ENCODE results near the gene ONECUT1.

Gene ONECUT1

GRCh38 chr15:52749258-52749657, 40.9 kb downstream of the ONECUT1 start:
- no peaks in the 10 kb centered on the region for H3K9me3 ChIP-seq (ENCODE audit: low read length)
- H3K4me1 ChIP-seq (ENCODE audit: insufficient read depth, low read length): peaks cover 4% of the 10 kb centered on the region
- H3K4me3 ChIP-seq (ENCODE audit: low read length): no peak overlapping the region
- H2AFZ ChIP-seq (ENCODE audit: low read depth, low read length): no peak overlapping the region
- H3K36me3 ChIP-seq (ENCODE audit: insufficient read depth, low read length): no peaks in the 10 kb centered on the region
- no peaks in the 10 kb centered on the region for H3K27me3 ChIP-seq (ENCODE audit: insufficient read depth, low read length)

- no peaks in the 10 kb centered on the region for H3K27me3 ChIP-seq (ENCODE audit: insufficient read depth, low read length)
Observed at GRCh38 chr15:52746162-52746757, 43.9 kb downstream of the ONECUT1 start.

DNA sequence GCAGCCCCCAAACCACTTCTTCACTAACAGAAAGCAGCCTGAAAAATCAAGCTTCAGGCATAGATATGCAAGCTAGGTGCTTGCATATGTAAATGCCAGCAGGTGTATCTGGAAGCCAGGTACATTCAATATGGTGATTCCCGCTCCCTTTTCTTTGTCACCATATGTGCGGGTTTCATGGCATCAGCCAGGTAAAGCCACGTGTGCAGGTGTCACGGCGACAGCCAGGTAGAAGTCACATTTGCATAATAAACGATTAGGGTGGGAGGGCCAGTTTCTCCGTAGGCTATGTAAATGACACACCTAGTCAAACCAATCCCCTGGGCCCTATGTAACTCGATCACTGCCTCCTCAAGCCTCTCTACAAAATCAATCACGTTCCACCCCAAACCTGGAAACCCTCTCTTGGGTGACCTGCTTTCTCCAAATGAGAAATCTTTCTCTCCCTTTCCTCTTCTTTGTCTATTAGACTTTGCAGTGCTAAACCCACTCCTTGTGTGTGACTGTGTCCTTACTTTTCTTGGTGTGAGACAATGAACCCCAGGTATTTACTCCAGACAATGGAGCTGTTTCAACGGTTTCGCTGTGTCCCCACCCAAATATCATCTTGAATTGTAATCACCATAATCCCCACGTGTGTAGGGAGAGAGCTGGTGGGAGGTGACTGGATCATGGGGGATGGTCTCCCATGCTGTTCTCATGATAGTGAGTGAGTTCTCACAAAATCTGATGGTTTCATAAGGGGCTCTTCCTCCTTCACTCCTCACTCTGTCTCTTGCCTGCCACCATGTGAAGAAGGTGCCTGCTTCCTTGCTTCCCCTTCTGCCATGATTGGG, 44.6 kb downstream of the ONECUT1 start:
- Histone ChIP-seq H3K9me3 (ENCODE audit: low read length) (no peaks in the 10 kb centered on the region), H3K36me3 (ENCODE audit: insufficient read depth, low read length) (no peaks in the 10 kb centered on the region), H3K4me3 (ENCODE audit: low read length) (no peak overlapping the region)

More at GRCh38 chr15:52746162-52746757, 43.9 kb downstream of the ONECUT1 start:
- no peaks in the 10 kb centered on the region for H3K36me3 ChIP-seq (ENCODE audit: insufficient read depth, low read length)
- no peaks in the 10 kb centered on the region for H3K4me1 ChIP-seq (ENCODE audit: insufficient read depth, low read length)
- no peak overlapping the region for H3K4me3 ChIP-seq (ENCODE audit: low read length)
- no peaks in the 10 kb centered on the region for H3K9me3 ChIP-seq (ENCODE audit: low read length)
- H2AFZ ChIP-seq (ENCODE audit: low read depth, low read length): no peak overlapping the region

DNA sequence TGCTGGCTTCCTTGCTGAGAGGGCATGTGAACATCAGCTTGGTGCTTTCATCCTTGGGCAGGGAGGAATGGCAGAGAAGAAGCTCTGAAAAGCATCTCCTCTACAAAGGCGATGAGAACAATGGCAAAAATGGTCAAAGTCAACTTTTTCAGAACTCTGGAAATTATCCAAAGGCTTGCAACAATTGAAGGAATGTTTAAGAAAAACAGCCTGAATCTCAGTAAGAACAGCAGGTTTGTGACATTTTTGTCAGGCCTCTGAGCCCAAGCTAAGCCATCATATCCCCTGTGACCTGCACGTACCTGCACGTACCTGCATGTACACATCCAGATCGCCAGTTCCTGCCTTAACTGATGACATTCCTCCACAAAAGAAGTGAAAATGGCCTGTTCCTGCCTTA, 51.8 kb downstream of the ONECUT1 start:
- Histone ChIP-seq H3K36me3 (ENCODE audit: insufficient read depth, low read length) (no peaks in the 10 kb centered on the region), H3K4me1 (ENCODE audit: insufficient read depth, low read length) (no peaks in the 10 kb centered on the region), H3K9me3 (ENCODE audit: low read length) (no peaks in the 10 kb centered on the region), H3K4me3 (ENCODE audit: low read length) (no peak overlapping the region), H3K27me3 (ENCODE audit: insufficient read depth, low read length) (no peaks in the 10 kb centered on the region), H2AFZ (ENCODE audit: low read depth, low read length) (no peak overlapping the region)

More for the DNA sequence above, 44.6 kb downstream of the ONECUT1 start:
- Histone ChIP-seq H2AFZ (ENCODE audit: low read depth, low read length) (no peak overlapping the region), H3K27me3 (ENCODE audit: insufficient read depth, low read length) (no peaks in the 10 kb centered on the region), H3K4me1 (ENCODE audit: insufficient read depth, low read length) (no peaks in the 10 kb centered on the region)

- H2AFZ ChIP-seq (ENCODE audit: low read depth, low read length): no peak overlapping the region
- no peaks in the 10 kb centered on the region for H3K4me1 ChIP-seq (ENCODE audit: insufficient read depth, low read length)
- no peaks in the 10 kb centered on the region for H3K27me3 ChIP-seq (ENCODE audit: insufficient read depth, low read length)
- H3K4me3 ChIP-seq (ENCODE audit: low read length): no peak overlapping the region
- H3K36me3 ChIP-seq (ENCODE audit: insufficient read depth, low read length): no peaks in the 10 kb centered on the region
- no peaks in the 10 kb centered on the region for H3K9me3 ChIP-seq (ENCODE audit: low read length)
Observed at GRCh38 chr15:52737720-52738119, 52.4 kb downstream of the ONECUT1 start.

- Histone ChIP-seq H3K27me3 (ENCODE audit: insufficient read depth, low read length) (no peaks in the 10 kb centered on the region), H3K36me3 (ENCODE audit: insufficient read depth, low read length) (no peaks in the 10 kb centered on the region), H2AFZ (ENCODE audit: low read depth, low read length) (no peak overlapping the region), H3K4me1 (ENCODE audit: insufficient read depth, low read length) (no peaks in the 10 kb centered on the region), H3K9me3 (ENCODE audit: low read length) (no peaks in the 10 kb centered on the region), H3K4me3 (ENCODE audit: low read length) (no peak overlapping the region)
Observed at GRCh38 chr15:52735231-52736089, 54.7 kb downstream of the ONECUT1 start.

DNA sequence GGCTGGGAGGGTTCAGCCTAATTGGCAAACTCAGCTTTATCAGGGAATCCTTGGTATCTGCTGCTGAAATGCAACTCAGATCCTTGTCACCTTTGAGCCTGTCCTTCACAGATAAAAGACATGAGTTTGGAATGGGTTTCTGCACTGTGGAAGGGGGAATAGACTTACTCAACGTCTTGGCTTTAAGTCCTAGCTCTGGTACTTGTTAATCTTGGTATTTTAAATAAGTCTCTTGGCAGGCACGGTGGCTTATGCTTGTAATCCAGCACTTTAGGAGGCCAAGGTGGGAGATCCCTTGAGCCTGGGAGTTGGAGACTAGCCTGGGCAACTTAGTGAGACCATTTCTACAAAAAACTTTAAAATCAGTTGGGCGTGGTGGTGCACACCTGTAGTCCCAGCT, 55.8 kb downstream of the ONECUT1 start:
- no peaks in the 10 kb centered on the region for H3K4me1 ChIP-seq (ENCODE audit: insufficient read depth, low read length)
- H2AFZ ChIP-seq (ENCODE audit: low read depth, low read length): no peak overlapping the region
- no peaks in the 10 kb centered on the region for H3K36me3 ChIP-seq (ENCODE audit: insufficient read depth, low read length)
- H3K9me3 ChIP-seq (ENCODE audit: low read length): no peaks in the 10 kb centered on the region
- H3K4me3 ChIP-seq (ENCODE audit: low read length): no peak overlapping the region
- H3K27me3 ChIP-seq (ENCODE audit: insufficient read depth, low read length): no peaks in the 10 kb centered on the region

DNA sequence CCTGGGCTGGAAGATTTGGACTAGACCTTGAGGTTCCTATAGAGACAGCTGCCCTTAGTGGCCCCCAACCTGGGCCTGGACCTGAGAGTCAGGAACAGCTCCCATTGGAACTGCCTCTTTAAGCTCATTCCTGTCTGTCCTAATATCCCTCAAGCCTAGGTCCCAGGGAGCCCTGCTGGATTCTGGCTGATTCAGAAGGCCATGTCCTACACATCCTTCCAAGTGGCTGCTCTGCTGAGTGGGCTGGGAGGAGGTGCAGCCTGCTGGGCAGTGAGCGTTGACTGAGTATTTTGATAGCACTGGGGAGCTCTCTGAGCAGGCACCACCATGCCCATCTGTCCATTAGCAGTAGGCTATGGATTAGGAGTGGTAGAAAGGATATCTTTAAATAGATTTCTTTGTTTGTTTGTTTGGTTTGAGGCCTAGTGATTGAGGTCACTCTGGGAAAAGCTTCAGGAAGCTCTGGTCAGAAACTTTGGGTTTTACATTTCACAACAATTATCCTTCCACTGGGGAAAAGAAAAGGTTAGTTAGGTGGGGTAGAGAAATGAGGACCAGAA, 56.4 kb downstream of the ONECUT1 start:
- Histone ChIP-seq H3K9me3 (ENCODE audit: low read length) (no peaks in the 10 kb centered on the region), H3K36me3 (ENCODE audit: insufficient read depth, low read length) (no peaks in the 10 kb centered on the region), H3K4me1 (ENCODE audit: insufficient read depth, low read length) (no peaks in the 10 kb centered on the region), H2AFZ (ENCODE audit: low read depth, low read length) (no peak overlapping the region), H3K27me3 (ENCODE audit: insufficient read depth, low read length) (no peaks in the 10 kb centered on the region), H3K4me3 (ENCODE audit: low read length) (no peak overlapping the region)

GRCh38 chr15:52733088-52733487, 57.0 kb downstream of the ONECUT1 start:
- Histone ChIP-seq H3K9me3 (ENCODE audit: low read length) (no peaks in the 10 kb centered on the region), H3K4me3 (ENCODE audit: low read length) (no peak overlapping the region), H3K36me3 (ENCODE audit: insufficient read depth, low read length) (no peaks in the 10 kb centered on the region), H3K4me1 (ENCODE audit: insufficient read depth, low read length) (no peaks in the 10 kb centered on the region), H3K27me3 (ENCODE audit: insufficient read depth, low read length) (no peaks in the 10 kb centered on the region), H2AFZ (ENCODE audit: low read depth, low read length) (no peak overlapping the region)

GRCh38 chr15:52732551-52732950, 57.6 kb downstream of the ONECUT1 start:
- no peaks in the 10 kb centered on the region for H3K36me3 ChIP-seq (ENCODE audit: insufficient read depth, low read length)
- H2AFZ ChIP-seq (ENCODE audit: low read depth, low read length): no peak overlapping the region
- no peaks in the 10 kb centered on the region for H3K4me1 ChIP-seq (ENCODE audit: insufficient read depth, low read length)
- H3K9me3 ChIP-seq (ENCODE audit: low read length): no peaks in the 10 kb centered on the region
- no peak overlapping the region for H3K4me3 ChIP-seq (ENCODE audit: low read length)
- H3K27me3 ChIP-seq (ENCODE audit: insufficient read depth, low read length): no peaks in the 10 kb centered on the region

GRCh38 chr15:52731732-52732470, 58.2 kb downstream of the ONECUT1 start:
- Histone ChIP-seq H3K4me1 (ENCODE audit: insufficient read depth, low read length) (no peaks in the 10 kb centered on the region), H3K27me3 (ENCODE audit: insufficient read depth, low read length) (no peaks in the 10 kb centered on the region), H2AFZ (ENCODE audit: low read depth, low read length) (no peak overlapping the region), H3K9me3 (ENCODE audit: low read length) (no peaks in the 10 kb centered on the region), H3K36me3 (ENCODE audit: insufficient read depth, low read length) (no peaks in the 10 kb centered on the region), H3K4me3 (ENCODE audit: low read length) (no peak overlapping the region)

DNA sequence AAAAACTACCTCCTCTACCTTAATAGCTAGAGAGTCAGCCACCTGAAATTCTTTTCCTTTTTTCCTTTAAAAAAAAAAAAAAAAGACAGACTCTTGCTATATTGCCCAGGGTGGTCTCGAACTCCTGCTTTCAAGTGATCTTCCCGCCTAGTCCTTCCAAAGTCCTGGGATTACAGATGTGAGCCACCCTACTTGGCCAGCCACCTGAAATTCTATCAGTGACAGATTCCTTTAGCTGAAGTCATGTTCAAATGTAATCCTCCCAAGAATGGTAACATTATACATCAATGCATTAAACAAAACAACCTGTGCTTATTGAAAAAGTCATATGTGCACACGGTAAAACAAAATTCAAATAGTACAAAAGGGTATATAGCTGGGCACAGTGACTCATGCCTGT, 59.1 kb downstream of the ONECUT1 start:
- Histone ChIP-seq H3K27me3 (ENCODE audit: insufficient read depth, low read length) (no peaks in the 10 kb centered on the region), H3K9me3 (ENCODE audit: low read length) (no peaks in the 10 kb centered on the region), H2AFZ (ENCODE audit: low read depth, low read length) (no peak overlapping the region), H3K4me3 (ENCODE audit: low read length) (no peak overlapping the region), H3K4me1 (ENCODE audit: insufficient read depth, low read length) (no peaks in the 10 kb centered on the region), H3K36me3 (ENCODE audit: insufficient read depth, low read length) (no peaks in the 10 kb centered on the region)
